HG02943 (cell line): ENCODE data around the gene R3HCC1L.

ENCODE experiments used
- ATAC-seq: cut with Tn5 transposase; IDR thresholded peaks from one replicate; pipeline ENCODE4 v1.9.1; 2021; ENCODE audit warnings: mild to moderate bottlenecking, low read depth, moderate library complexity; ENCODE audit not compliant: unreplicated experiment

R3HCC1L gene

DNA sequence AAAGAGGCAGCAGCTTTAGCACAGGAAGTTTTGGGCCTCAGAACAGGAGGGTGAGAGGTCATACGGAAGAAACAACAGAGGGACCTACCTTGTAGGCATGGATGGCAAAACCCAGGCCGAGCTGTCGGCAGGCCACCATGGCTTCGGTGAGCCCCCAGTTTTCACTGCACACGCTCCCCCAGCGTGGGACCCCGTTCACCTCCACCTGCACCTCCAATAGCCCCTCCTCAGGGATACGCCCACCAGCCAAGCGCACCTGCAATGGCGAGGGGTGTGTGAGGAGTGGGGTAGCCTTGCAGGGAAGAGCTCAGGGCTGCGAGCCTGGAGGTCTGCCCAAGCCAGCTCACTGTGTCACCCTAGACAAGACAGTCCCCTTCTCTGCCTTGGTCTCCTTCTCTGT lies 122.2 kb downstream of the R3HCC1L start:
- ATAC-seq: no peak

DNA sequence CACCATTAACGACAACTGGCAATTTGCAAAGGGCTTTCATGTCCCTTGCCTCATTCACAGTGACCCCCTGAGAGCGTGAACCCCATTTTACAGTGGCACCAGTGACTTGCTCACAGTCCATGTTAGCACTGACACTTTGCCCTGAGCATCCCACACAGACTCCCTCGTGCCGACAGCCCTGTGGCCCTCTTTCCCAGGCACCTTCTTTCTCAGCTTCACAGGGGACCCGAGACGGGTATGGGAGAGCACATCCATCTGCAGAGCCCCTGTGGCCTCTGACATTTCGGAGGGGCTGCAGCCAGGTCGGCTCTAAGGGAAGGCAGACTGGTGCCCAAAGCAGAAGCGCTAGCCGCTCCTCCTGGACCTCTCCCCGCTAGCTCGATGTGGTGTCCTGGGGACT lies 122.7 kb downstream of the R3HCC1L start:
- ATAC-seq: no peak

- ATAC-seq: no peak
Measured at GRCh38 chr10:98257961-98258360, 123.5 kb downstream of the R3HCC1L start.

DNA sequence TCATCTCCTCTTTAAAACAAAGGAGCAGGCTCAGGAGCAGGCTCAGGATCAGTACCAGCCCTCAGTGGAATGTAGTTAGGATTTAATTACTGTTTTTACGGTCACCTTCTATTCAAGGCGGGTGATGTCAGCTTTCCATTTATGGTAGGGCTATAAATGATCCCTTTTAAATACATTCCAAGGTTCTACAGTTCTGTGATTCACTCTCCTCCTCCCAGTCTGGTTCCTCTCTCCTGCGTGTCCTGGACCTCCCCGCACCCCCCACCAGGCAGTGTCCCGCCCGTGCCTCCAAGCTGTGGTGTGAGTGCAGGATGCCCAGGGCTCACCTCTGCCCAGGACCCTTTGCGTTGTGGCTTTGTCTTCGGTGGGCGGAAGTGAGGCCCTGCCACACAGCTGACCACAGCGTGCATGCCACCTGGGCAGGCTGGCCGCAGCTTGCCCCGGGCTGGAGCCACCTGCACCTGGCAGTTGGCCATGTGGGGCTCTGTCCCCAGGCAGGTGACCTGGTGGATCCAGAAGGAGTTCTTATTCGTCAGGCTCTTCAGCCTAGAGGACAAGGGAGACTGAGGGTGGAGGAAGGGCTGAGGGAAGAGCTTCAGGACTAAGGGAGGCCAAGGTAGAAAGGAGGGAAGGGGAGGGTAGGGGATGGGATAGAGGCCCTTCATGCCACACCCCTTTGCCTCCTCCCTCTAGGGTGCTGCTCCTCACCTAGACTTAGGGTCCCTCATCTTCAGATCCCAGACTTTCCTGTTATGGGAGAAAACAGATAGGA lies 124.4 kb downstream of the R3HCC1L start:
- ATAC-seq: no peak

GRCh38 chr10:98259606-98260315 lies 125.3 kb downstream of the R3HCC1L start:
- no peak for ATAC-seq

DNA sequence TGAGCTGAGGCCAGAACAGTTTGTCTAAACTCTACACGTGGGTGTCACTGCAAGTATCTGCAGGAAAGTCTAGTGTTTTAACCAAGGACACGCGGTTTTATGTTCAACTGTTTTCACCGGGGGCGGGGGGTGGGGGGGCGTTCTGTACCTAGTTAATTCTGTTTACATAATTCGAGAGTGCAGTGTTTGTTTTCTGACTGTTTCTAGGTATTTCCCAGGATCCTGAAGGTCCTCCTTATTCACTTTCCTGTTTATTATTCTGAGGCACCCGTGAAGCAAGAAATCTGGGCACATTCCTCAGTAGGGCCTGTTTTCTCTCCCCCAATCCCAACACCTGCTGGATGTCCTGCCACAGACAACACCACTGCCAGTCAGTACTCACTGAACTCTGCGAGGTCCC lies 125.9 kb downstream of the R3HCC1L start:
- ATAC-seq: no peak

- ATAC-seq: no peak
Measured at GRCh38 chr10:98260752-98261151, 126.3 kb downstream of the R3HCC1L start.

DNA sequence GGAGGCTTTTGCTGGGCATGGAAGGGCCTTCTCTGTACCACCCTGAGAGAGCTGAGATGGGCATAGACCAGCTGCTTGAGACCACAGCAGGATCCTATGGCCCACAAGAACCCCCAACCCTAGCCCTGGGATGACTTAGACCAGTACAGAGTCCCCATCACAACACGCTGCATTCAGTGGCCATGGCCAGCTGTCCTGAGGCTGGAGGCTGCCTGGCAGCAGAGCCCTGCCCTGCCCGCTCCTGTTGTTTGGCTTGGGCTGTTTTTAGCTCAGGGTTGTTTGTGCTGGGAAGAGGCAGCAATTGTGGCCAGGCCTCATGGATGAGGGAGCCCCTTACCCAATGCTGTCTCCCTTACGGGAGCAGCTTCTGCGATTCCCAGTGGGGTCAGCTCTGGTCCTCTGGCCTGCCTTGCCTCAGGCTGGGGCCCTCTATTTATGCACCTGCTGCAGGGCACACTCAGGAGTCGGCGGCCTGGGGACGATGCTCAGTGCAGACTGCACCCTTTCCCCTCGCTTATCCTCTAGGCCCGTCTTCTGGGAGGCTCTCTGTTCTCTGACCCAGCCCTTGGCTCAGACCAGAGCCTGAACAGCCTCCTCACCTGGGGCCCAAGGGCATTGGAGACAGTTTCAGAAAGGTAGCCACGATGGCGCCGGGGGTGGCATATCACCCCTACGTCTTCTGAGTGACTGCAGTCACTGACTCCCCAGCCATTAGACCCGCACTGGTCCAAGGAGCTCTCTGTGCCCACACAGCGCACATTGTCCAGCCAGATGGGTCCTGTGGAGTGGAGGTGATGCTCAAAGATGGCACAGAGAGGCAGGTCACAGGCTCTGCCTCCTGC lies 127.2 kb downstream of the R3HCC1L start:
- no peak for ATAC-seq

GRCh38 chr10:98262571-98262970 lies 128.1 kb downstream of the R3HCC1L start:
- no peak for ATAC-seq

GRCh38 chr10:98263088-98263487 lies 128.6 kb downstream of the R3HCC1L start:
- ATAC-seq: no peak

GRCh38 chr10:98264378-98265065 lies 130.1 kb downstream of the R3HCC1L start:
- ATAC-seq: no peak

DNA sequence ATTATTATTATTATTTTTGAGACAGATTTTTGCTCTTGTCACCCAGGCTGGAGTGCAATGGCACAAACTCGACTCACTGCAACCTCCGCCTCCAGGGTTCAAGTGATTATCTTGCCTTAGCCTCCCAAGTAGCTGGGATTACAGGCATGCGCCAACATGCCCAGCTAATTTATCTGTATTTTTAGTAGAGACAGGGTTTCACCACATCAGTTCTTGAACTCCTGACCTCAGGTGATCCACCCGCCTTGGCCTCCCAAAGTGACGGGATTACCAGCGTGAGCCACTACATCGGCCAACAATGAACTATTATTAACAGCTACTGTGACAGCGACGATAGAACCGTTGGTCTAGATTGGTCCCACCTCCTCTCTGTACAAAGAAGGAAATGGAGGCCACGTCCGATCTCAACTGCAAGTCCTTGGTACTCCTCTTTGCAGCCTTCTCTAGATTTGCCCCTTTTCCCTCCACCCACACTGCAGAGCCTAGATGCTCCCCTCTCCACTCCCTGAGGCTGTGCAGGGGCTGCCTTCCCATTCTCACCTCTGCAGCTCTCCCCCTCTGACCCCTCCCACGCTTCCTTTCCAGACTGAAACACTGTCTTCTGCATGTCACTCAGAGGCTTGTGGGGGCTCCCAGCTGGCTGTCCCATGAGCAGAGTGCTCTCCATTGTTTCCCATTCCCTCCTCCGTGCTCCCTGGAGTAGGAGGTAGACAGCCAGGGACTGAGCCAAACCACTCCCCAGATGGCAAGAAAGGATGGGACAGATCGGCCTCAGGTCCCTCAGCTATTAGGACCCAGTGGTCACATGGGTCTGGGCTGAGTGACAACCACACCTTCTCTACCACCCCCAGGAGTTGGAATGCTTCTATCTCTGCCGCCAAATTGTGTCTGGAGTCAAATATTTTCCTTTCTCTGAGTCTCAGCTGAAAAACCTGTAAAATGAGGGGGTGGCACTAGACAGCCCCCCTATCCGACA lies 131.2 kb downstream of the R3HCC1L start:
- ATAC-seq: no peak

DNA sequence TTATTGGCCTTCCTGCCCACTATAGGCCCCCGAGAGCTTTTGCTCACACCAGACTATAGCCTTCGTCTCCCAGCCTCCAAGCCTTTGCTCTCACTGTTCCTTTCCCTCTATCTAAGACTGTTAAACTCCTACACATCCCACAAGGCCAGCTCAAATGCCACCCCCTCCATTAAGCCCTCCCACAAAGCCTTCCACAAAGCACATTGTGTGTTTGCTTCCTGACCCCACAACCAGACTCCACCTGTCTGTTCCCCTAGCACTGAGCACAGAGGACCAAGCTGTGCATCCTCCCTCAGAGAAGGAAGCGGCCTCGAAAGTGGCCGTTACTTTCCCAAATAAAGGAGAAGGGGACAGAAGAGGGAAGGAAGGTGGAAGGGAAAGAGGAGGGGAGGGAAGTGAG lies 132.2 kb downstream of the R3HCC1L start:
- ATAC-seq: no peak

GRCh38 chr10:98267069-98267893 lies 132.8 kb downstream of the R3HCC1L start:
- ATAC-seq: no peak

DNA sequence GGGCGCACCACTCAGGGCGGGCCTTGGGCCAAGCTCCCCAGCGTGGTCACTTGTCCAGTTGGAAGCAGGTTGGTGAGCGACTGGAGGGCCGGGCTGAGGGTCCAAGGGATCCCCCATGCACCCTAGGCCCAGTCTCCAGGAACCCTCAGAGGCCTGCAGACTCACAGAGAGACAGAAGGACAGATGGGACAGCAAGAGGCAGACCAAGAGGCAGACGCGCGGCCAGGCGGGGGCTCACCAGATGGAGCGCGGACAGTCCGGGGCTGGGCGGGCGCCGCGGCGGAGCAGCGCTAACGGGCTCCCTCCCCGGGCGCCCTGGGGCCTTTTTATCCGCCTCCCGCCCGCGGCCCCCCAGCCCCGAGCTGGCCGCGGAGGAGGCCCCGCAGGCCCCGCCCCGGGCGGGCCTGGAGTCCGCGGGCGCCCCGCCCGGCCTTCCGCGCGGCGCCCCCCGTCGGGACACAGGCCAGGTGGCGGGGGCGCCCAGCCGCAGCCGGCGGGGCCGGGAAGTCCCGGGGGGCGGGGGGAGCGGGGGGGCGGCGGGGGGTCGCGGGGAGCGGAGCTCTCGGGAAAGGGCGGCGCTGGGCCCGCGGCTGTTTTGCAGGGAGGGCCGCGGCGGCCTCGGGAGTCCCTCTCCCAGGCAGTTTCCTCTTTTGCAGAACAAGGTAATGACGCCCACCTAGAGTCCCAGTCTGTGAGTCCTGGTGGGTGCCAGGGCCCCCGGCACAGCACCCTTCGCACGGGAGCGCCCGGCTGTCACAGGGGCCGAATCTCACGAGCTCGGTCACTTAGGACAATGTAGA lies 133.6 kb downstream of the R3HCC1L start, which contains the start of gene LOXL4:
LOXL4 (minus strand) TSS at position 301 of the 800 bp plus-strand sequence. CDS start 5,175 bp downstream, outside the sequence.
- no peak for ATAC-seq

DNA sequence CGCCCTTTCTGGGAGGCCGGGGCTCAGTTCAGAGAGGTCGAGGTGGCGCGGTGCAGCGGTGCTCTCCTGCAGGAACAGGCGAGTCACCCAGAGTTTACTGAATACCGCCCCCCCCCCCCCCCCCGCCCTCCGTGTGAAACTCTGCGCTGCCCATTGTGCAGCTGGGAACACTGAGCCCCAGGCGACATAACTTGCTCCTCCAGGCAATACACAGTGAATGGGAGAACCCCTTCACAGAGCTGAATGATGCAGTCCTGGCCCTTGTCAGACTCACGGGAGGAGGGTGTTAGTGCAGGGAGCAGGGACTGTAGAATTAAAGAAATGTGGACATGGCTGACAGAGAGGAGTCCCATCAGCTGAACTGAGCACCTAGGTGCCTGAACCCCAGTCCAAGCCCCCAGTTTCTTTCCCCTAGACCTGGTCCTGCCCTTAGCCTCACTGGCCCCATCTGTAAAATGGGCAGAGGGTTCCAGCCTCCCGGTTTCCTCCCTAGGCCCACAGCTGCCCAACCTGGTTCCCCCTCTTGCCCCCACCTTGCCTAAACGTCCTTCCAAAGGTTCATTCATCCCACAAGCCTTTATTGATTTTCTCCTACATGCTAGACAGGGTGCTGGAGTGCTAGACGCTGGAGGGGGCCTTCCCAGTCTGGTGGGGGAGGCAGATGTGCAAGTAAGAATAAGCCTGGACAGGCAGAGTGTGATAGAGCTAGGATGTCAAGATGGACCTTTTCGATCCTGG lies 134.4 kb downstream of the R3HCC1L start:
- no peak for ATAC-seq

- ATAC-seq: no peak
Measured at GRCh38 chr10:98269435-98269912, 135.0 kb downstream of the R3HCC1L start.
